ENCODE results near the gene WDFY3. TPM values are rescaled to one million over a fixed set of nuclear protein-coding genes. Genes with fewer than 3 reads are reported as not detected.

The WDFY3 gene
- total and polyA plus RNA-seq, 2 donors (not counting 1 experiment from before 2014, with no cell fraction given) = 0.05 to 0.36 TPM

DNA sequence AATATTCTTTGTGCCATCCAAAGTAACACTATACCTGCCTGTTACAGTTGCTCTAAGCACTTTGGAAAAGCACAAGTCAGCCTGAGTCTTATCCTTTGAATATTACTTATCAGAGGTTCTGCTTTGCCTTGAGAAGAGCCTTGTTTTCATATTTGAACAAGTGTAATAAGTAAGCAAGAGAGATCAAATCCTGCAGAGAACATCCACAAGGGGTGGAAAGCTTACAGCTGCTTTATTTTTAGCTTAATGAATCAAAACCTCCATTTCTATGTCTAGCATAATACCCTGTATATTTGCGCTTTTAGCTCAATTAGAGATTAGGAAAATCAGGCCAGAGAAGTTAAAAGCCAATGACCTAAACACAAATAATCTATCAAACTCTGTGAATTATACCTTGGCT, 243.8 kb downstream of the WDFY3 start:
- Mint-ChIP-seq H3K27ac (no peak overlapping the region), H3K4me1 (no peaks in the 10 kb centered on the region), H3K4me3 (no peak overlapping the region), H3K27me3 (no peaks in the 10 kb centered on the region), H3K9me3 (ENCODE audit: insufficient read depth) (no peaks in the 10 kb centered on the region)
- Histone ChIP-seq H3K4me3 (ENCODE audit: control extremely low read depth in 1 of 5, extremely low read depth in 1 of 5, insufficient read depth in 1 of 5, low read depth in 2 of 5, low read length in 4 of 5) (no peak overlapping the region), H3K4me1 (ENCODE audit: control insufficient read depth in 2 of 2, insufficient read depth in 2 of 2, low read length in 2 of 2) (no peaks in the 10 kb centered on the region), H3K79me2 (ENCODE audit: control insufficient read depth, insufficient read depth, low read length) (no peaks in the 10 kb centered on the region), H3K9ac (ENCODE audit: low read length) (no peak overlapping the region), H4K20me1 (ENCODE audit: control insufficient read depth, insufficient read depth, low read length, poor library complexity, severe bottlenecking) (no peaks in the 10 kb centered on the region), H3K36me3 (replicated peaks in 1 of 2; ENCODE audit: control extremely low read depth in 1 of 2, control insufficient read depth in 1 of 2, extremely low read depth in 1 of 2, insufficient read depth in 2 of 2, low read length in 1 of 2) (no peaks in the 10 kb centered on the region), H2AFZ (ENCODE audit: insufficient read depth, low read depth, low read length, poor library complexity, severe bottlenecking) (no peak overlapping the region), H3K27me3 (replicated peaks in 1 of 4; ENCODE audit: control extremely low read depth in 1 of 4, control insufficient read depth in 3 of 4, insufficient read depth in 4 of 4, low read length in 3 of 4) (no peaks in the 10 kb centered on the region), H3K27ac (ENCODE audit: low read length in 2 of 2) (no peak overlapping the region), H3K4me2 (replicated peaks; ENCODE audit: low read depth, low read length, poor library complexity, severe bottlenecking) (no peak overlapping the region), H3K9me3 (ENCODE audit: control extremely low read depth in 1 of 3, control insufficient read depth in 2 of 3, insufficient read depth in 1 of 3, low read length in 2 of 3) (no peaks in the 10 kb centered on the region)
- ChIA-PET CTCF (no interaction called here), POLR2A (no interaction called here)
- WGBS (ENCODE audit: insufficient coverage) = no CpG with 5 or more reads among the region's 1 CpG
- intact Hi-C loops (cut with micrococcal nuclease) = no loop called here
- DNase-seq (no peak), ATAC-seq (ENCODE audit: low read depth) (no peak)
- TF ChIP-seq, protein P1, sequence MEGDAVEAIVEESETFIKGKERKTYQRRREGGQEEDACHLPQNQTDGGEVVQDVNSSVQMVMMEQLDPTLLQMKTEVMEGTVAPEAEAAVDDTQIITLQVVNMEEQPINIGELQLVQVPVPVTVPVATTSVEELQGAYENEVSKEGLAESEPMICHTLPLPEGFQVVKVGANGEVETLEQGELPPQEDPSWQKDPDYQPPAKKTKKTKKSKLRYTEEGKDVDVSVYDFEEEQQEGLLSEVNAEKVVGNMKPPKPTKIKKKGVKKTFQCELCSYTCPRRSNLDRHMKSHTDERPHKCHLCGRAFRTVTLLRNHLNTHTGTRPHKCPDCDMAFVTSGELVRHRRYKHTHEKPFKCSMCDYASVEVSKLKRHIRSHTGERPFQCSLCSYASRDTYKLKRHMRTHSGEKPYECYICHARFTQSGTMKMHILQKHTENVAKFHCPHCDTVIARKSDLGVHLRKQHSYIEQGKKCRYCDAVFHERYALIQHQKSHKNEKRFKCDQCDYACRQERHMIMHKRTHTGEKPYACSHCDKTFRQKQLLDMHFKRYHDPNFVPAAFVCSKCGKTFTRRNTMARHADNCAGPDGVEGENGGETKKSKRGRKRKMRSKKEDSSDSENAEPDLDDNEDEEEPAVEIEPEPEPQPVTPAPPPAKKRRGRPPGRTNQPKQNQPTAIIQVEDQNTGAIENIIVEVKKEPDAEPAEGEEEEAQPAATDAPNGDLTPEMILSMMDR (IDR thresholded peaks at IDR 0.05) = no peak
- TF ChIP-seq EZH2 (IDR thresholded peaks at IDR 0.05; ENCODE audit: borderline replicate concordance, insufficient read depth, low read depth, low read length, poor library complexity, severe bottlenecking) = no peak

DNA sequence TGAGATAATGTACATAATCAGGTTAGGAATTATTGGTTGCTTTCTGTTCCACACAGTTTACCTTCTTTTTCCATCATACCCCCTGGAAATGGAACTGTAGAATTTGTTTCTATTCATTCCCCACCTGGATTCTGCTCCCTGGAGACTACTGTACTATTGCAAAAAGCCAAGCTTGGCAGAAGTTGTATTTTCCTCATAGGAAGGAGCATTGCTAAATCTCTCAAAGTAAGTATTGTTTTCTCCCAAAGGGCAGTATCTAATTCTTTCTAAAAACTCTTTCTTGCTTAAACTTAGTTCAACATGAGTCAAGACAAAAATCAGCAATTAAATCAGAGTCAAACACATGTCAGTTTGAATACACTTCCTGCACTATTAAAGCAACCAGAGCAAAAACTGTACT, 247.4 kb downstream of the WDFY3 start:
- Histone ChIP-seq H3K9me3 (ENCODE audit: control extremely low read depth in 1 of 3, control insufficient read depth in 2 of 3, insufficient read depth in 1 of 3, low read length in 2 of 3) (no peaks in the 10 kb centered on the region), H4K20me1 (ENCODE audit: control insufficient read depth, insufficient read depth, low read length, poor library complexity, severe bottlenecking) (no peaks in the 10 kb centered on the region), H2AFZ (ENCODE audit: insufficient read depth, low read depth, low read length, poor library complexity, severe bottlenecking) (no peak overlapping the region), H3K4me1 (ENCODE audit: control insufficient read depth in 2 of 2, insufficient read depth in 2 of 2, low read length in 2 of 2) (no peaks in the 10 kb centered on the region), H3K4me2 (replicated peaks; ENCODE audit: low read depth, low read length, poor library complexity, severe bottlenecking) (no peak overlapping the region), H3K36me3 (replicated peaks in 1 of 2; ENCODE audit: control extremely low read depth in 1 of 2, control insufficient read depth in 1 of 2, extremely low read depth in 1 of 2, insufficient read depth in 2 of 2, low read length in 1 of 2) (no peaks in the 10 kb centered on the region), H3K27me3 (replicated peaks in 1 of 4; ENCODE audit: control extremely low read depth in 1 of 4, control insufficient read depth in 3 of 4, insufficient read depth in 4 of 4, low read length in 3 of 4) (no peaks in the 10 kb centered on the region), H3K79me2 (ENCODE audit: control insufficient read depth, insufficient read depth, low read length) (no peaks in the 10 kb centered on the region), H3K4me3 (ENCODE audit: control extremely low read depth in 1 of 5, extremely low read depth in 1 of 5, insufficient read depth in 1 of 5, low read depth in 2 of 5, low read length in 4 of 5) (no peak overlapping the region), H3K27ac (ENCODE audit: low read length in 2 of 2) (no peak overlapping the region), H3K9ac (ENCODE audit: low read length) (no peak overlapping the region)
- TF ChIP-seq EZH2 (IDR thresholded peaks at IDR 0.05; ENCODE audit: borderline replicate concordance, insufficient read depth, low read depth, low read length, poor library complexity, severe bottlenecking) = no peak
- TF ChIP-seq, protein P1 (IDR thresholded peaks at IDR 0.05) = no peak
- no peak overlapping the region for H3K4me3 Mint-ChIP-seq
- POLR2A ChIA-PET = no interaction called here
- no peaks in the 10 kb centered on the region for H3K27me3 Mint-ChIP-seq
- no peak for DNase-seq
- no peaks in the 10 kb centered on the region for H3K9me3 Mint-ChIP-seq (ENCODE audit: insufficient read depth)
- intact Hi-C loops (cut with micrococcal nuclease) = no loop called here
- H3K27ac Mint-ChIP-seq = no peak overlapping the region
- H3K4me1 Mint-ChIP-seq = no peaks in the 10 kb centered on the region
- CTCF ChIA-PET = interaction anchor here (1.4 kb wide), 1 partner anchor 30 kb away, joined by 3 read pairs; no protein-coding TSS in a partner anchor
- no peak for ATAC-seq (ENCODE audit: low read depth)

Data from B cell (primary cell).